ENCODE results near the gene CHD5.
"Not testable (repeated sequence)": the region's sequence is repeated elsewhere in the genome, so short reads cannot be mapped to it uniquely, and the experiment has no call there.

DNA sequence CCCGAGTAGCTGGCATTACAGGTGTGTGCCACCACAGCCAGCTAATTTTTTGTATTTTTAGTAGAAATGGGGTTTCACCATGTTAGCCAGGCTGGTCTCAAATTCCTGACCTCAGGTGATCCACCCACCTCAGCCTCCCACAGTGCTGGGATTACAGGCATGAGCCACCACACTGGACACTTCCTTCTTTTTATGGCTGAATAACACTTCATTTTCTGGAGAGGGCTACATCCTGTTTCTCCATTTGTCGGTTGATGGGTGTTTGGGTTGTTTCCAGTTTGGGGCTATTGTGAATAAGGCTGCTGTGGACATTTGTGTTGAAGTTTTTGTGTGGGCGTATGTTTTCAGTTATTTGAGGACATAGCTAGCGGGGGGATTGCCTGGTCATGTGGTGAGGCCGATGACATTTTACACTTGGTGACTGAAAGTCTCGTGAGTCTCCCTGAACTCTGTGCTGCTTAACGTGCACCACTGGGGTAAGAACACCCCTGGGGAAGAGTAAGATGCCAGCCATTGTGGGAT, 116.5 kb downstream of the CHD5 start:
- not testable (repeated sequence) for TF ChIP-seq GABPB1 (CRISPR knock-in tag; IDR thresholded peaks at IDR 0.05); SMAD3 (CRISPR knock-in tag; IDR thresholded peaks at IDR 0.05; ENCODE audit: borderline replicate concordance); FOXJ3 (CRISPR knock-in tag; IDR thresholded peaks at IDR 0.05; ENCODE audit: borderline replicate concordance); ZNF317 (CRISPR knock-in tag; IDR thresholded peaks at IDR 0.05; ENCODE audit: borderline replicate concordance, low read depth); CBFB (CRISPR knock-in tag; IDR thresholded peaks at IDR 0.05; ENCODE audit: low read depth)
- TF ChIP-seq, protein P1, sequence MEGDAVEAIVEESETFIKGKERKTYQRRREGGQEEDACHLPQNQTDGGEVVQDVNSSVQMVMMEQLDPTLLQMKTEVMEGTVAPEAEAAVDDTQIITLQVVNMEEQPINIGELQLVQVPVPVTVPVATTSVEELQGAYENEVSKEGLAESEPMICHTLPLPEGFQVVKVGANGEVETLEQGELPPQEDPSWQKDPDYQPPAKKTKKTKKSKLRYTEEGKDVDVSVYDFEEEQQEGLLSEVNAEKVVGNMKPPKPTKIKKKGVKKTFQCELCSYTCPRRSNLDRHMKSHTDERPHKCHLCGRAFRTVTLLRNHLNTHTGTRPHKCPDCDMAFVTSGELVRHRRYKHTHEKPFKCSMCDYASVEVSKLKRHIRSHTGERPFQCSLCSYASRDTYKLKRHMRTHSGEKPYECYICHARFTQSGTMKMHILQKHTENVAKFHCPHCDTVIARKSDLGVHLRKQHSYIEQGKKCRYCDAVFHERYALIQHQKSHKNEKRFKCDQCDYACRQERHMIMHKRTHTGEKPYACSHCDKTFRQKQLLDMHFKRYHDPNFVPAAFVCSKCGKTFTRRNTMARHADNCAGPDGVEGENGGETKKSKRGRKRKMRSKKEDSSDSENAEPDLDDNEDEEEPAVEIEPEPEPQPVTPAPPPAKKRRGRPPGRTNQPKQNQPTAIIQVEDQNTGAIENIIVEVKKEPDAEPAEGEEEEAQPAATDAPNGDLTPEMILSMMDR (IDR thresholded peaks at IDR 0.05), result not testable (repeated sequence)
